Cardiac fibroblast (primary cell): ENCODE measurements around the gene VIL1.

Experiments used
- DNase-seq, 2 donors: peaks; one replicate each; pipeline versions ENCODE4 v3.0.0 to v3.0.0-alpha.2; 2010; ENCODE audit warnings: low read depth in 2 of 2
- H3K4me3 ChIP-seq, 2 donors: replicated peaks in 1 of 2; 1 replicate in 1 of 2; 2 replicates in 1 of 2; pipeline ENCODE4 v1.5.1; 2011; ENCODE audit warnings: low read depth in 2 of 2, low read length in 2 of 2, mild to moderate bottlenecking in 2 of 2, moderate library complexity in 1 of 2
- TF ChIP-seq, protein P1 (sequence below): IDR thresholded peaks from one replicate; pipeline ENCODE4 v1.5.1; 2011; ENCODE audit warnings: low read depth, mild to moderate bottlenecking, low read length, inconsistent platforms

The VIL1 gene

GRCh38 chr2:218471982-218472381 is 53.1 kb downstream of the VIL1 start:
- no peak overlapping the region for H3K4me3 ChIP-seq
- TF ChIP-seq, protein P1, sequence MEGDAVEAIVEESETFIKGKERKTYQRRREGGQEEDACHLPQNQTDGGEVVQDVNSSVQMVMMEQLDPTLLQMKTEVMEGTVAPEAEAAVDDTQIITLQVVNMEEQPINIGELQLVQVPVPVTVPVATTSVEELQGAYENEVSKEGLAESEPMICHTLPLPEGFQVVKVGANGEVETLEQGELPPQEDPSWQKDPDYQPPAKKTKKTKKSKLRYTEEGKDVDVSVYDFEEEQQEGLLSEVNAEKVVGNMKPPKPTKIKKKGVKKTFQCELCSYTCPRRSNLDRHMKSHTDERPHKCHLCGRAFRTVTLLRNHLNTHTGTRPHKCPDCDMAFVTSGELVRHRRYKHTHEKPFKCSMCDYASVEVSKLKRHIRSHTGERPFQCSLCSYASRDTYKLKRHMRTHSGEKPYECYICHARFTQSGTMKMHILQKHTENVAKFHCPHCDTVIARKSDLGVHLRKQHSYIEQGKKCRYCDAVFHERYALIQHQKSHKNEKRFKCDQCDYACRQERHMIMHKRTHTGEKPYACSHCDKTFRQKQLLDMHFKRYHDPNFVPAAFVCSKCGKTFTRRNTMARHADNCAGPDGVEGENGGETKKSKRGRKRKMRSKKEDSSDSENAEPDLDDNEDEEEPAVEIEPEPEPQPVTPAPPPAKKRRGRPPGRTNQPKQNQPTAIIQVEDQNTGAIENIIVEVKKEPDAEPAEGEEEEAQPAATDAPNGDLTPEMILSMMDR: no peak
- DNase-seq: no peak

DNA sequence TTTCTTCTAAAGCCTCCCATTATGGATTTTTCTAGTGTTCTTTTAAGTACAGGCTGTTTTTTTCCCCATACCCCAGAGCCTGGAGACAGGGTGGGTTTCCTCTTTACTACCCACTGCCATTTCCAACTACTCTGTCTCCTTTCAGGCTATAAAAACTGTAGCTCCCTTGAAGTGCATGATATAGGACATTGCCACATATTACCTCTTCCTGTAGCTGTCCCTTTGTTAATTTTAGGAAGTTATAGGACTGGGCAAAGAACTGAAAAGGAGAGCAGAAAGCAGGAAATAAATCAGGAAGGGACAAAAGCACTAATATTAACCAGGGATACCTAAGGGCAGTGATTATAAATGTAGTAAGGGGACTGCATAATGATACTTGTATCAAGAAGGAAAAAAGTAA is 54.1 kb downstream of the VIL1 start:
- H3K4me3 ChIP-seq: no peak overlapping the region
- TF ChIP-seq, protein P1: no peak
- DNase-seq: no peak

- no peak overlapping the region for H3K4me3 ChIP-seq
- no peak for DNase-seq
- TF ChIP-seq, protein P1: no peak
Observed at GRCh38 chr2:218474527-218474926, 55.6 kb downstream of the VIL1 start.

GRCh38 chr2:218476676-218477075 is 57.8 kb downstream of the VIL1 start:
- H3K4me3 ChIP-seq: no peak overlapping the region
- TF ChIP-seq, protein P1: no peak
- DNase-seq: peak; percentile 22 to 39

DNA sequence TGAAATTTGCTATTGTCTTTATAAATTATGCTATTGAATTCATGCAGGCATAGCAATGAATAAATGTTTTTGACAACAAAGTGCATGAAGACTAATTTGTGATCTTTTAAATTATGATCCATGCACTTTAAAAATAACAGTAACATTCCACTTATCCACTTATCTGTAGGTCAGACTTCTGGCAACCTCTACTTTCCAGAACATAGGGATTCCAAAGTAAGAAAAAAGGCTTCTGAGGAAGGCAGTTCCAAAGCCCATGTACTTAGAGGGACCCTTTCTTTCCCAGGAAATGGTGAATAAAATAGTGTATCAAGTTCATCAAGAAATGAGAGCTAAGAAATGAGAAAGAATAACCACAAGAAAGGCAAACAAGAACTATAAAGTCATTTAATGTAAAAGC is 58.3 kb downstream of the VIL1 start:
- TF ChIP-seq, protein P1: no peak
- DNase-seq: no peak
- no peak overlapping the region for H3K4me3 ChIP-seq

DNA sequence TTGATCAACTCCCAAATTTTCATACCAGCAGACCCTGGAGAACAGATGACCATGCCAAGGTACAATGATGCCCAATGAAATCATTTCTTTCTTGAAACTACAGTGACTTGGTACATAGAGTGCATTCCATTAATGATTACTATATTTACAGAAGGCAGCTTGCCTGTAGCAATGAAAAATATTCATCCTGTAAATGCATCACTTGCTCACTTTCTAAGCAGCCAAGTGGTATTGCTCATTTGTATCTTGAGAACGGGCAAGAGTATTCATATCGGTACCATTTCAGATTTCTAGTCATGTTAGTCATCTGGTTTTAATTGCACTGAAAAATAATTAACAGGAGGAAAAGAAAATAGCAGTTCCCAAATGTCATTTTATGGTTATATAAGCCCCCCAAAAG is 59.6 kb downstream of the VIL1 start:
- TF ChIP-seq, protein P1: no peak
- H3K4me3 ChIP-seq: no peak overlapping the region
- DNase-seq: no peak

- H3K4me3 ChIP-seq: no peak overlapping the region
- TF ChIP-seq, protein P1: no peak
- DNase-seq: no peak
Observed at GRCh38 chr2:218479595-218479994, 60.7 kb downstream of the VIL1 start.
